ENCODE measurements around the gene SETDB1. TPM values are rescaled to one million over a fixed set of nuclear protein-coding genes. Genes with fewer than 3 reads are reported as not detected.

The SETDB1 gene
- total and polyA plus RNA-seq, 2 of the 13 experiments (the other 11 are each of a cell fraction or from before 2014, with no cell fraction given), result 33.1 to 34.6 TPM

DNA sequence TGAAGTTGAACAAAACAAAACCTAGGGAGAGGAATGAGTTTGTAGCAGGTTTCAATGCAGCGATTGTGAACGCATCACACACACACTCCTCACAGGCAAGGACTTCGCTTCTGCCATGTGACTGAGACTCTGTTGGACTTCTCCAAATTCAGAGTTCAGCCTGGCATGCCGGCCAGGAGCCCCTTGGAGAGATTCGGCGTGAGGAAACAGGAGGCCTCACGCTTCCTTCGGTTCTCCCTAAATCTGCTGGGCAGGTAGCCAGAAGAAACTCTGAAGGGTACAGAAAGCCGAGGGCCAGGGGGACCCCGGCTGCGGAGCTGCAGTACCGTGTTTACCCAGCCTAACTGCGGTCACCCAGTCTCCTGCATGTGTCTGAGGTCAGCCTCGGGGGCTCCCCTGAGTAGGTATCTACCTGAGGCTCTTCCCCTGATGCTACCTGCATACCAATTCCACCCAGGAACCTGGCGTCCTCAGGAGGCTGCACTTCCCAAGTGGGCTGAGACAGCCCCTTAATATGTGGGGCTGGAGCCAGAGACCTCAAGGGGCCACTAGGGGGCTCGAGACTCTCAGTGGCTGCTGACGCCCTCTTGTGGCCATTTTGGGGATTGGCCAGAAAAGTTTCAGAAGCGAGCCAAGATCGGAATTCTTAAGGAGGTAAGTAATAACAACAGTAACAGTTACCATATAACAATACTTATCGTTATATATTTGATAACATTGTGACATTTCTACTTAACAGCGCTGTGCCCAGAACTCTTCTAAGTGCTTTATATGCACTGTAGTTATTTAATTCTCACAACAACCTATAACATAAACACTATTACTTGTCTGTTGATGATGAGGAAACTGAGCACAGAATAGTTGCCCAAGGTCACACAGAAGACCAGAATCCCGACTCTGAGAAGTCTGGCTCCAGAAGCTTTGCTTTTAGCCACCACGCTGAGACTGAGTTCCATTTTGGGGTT, 53.2 kb downstream of the SETDB1 start (continued):
- TF ChIP-seq CBX2 (IDR thresholded peaks at IDR 0.05; ENCODE audit: low read depth, low read length), result no peak
- no peak for TF ChIP-seq CBX2 (CRISPR knock-in tag; IDR thresholded peaks at IDR 0.05; ENCODE audit: low read depth)
- TF ChIP-seq AHR (CRISPR knock-in tag; IDR thresholded peaks at IDR 0.05), result no peak
- TF ChIP-seq NR2F6 (IDR thresholded peaks at IDR 0.05), result no peak
- TF ChIP-seq NR2F6 (CRISPR knock-in tag; IDR thresholded peaks at IDR 0.05), result peak; percentile 65; the same call in 1 of the 2 replicates
- TF ChIP-seq, protein P1, sequence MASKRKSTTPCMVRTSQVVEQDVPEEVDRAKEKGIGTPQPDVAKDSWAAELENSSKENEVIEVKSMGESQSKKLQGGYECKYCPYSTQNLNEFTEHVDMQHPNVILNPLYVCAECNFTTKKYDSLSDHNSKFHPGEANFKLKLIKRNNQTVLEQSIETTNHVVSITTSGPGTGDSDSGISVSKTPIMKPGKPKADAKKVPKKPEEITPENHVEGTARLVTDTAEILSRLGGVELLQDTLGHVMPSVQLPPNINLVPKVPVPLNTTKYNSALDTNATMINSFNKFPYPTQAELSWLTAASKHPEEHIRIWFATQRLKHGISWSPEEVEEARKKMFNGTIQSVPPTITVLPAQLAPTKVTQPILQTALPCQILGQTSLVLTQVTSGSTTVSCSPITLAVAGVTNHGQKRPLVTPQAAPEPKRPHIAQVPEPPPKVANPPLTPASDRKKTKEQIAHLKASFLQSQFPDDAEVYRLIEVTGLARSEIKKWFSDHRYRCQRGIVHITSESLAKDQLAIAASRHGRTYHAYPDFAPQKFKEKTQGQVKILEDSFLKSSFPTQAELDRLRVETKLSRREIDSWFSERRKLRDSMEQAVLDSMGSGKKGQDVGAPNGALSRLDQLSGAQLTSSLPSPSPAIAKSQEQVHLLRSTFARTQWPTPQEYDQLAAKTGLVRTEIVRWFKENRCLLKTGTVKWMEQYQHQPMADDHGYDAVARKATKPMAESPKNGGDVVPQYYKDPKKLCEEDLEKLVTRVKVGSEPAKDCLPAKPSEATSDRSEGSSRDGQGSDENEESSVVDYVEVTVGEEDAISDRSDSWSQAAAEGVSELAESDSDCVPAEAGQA (IDR thresholded peaks at IDR 0.05; ENCODE audit: low read depth), result no peak
- TF ChIP-seq, protein P1 (CRISPR knock-in tag; IDR thresholded peaks at IDR 0.05; ENCODE audit: borderline replicate concordance), result no peak
- TF ChIP-seq, protein P2, sequence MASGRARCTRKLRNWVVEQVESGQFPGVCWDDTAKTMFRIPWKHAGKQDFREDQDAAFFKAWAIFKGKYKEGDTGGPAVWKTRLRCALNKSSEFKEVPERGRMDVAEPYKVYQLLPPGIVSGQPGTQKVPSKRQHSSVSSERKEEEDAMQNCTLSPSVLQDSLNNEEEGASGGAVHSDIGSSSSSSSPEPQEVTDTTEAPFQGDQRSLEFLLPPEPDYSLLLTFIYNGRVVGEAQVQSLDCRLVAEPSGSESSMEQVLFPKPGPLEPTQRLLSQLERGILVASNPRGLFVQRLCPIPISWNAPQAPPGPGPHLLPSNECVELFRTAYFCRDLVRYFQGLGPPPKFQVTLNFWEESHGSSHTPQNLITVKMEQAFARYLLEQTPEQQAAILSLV (CRISPR knock-in tag; IDR thresholded peaks at IDR 0.05; ENCODE audit: borderline replicate concordance), result no peak
- no peak for TF ChIP-seq ZMAT3 (CRISPR knock-in tag; conservative IDR thresholded peaks at IDR 0.05)
- TF ChIP-seq, protein P3, sequence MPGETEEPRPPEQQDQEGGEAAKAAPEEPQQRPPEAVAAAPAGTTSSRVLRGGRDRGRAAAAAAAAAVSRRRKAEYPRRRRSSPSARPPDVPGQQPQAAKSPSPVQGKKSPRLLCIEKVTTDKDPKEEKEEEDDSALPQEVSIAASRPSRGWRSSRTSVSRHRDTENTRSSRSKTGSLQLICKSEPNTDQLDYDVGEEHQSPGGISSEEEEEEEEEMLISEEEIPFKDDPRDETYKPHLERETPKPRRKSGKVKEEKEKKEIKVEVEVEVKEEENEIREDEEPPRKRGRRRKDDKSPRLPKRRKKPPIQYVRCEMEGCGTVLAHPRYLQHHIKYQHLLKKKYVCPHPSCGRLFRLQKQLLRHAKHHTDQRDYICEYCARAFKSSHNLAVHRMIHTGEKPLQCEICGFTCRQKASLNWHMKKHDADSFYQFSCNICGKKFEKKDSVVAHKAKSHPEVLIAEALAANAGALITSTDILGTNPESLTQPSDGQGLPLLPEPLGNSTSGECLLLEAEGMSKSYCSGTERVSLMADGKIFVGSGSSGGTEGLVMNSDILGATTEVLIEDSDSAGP (CRISPR knock-in tag; IDR thresholded peaks at IDR 0.05; ENCODE audit: borderline replicate concordance), result peak; percentile 53; the same call in 1 of the 2 replicates
- TF ChIP-seq ZNF556 (CRISPR knock-in tag; IDR thresholded peaks at IDR 0.05; ENCODE audit: borderline replicate concordance), result peak; percentile 39; the same call in 1 of the 2 replicates
- no peak for TF ChIP-seq SRSF4 (IDR thresholded peaks at IDR 0.05; ENCODE audit: low read depth, low read length, poor library complexity, severe bottlenecking)
- peak; percentile 57; the same call in 1 of the 2 replicates for TF ChIP-seq KMT2B (CRISPR knock-in tag; IDR thresholded peaks at IDR 0.05)
- no peak; the same call in none of the 2 replicates for TF ChIP-seq THAP11 (CRISPR knock-in tag; IDR thresholded peaks at IDR 0.05)
- TF ChIP-seq TFE3 (CRISPR knock-in tag; IDR thresholded peaks at IDR 0.05), result no peak; the same call in 1 of the 2 replicates
- TF ChIP-seq EED (CRISPR knock-in tag; IDR thresholded peaks at IDR 0.05), result no peak
- TF ChIP-seq CC2D1A (CRISPR knock-in tag; IDR thresholded peaks at IDR 0.05), result no peak
